Stomach (tissue), 9 donors: ENCODE results near the gene IQCN. TPM values are rescaled to one million over a fixed set of nuclear protein-coding genes. Genes with fewer than 3 reads are reported as not detected.

Experiments
- DNase-seq, 2 donors: peaks; one replicate each; pipeline versions ENCODE4 v3.0.0 to v3.0.0-alpha.2; 2013 to 2019
- H3K27ac ChIP-seq, 5 donors: fragments of 200-600 bp in 4 of 5; sonication (generic) in 4 of 5; one replicate each; pipeline ENCODE4 v1.5.1; 2013 to 2019; ENCODE audit warnings: mild to moderate bottlenecking in 1 of 5, moderate library complexity in 1 of 5
- H3K27me3 ChIP-seq, 3 donors: fragments of 200-600 bp; sonication (generic); one replicate each; pipeline ENCODE4 v1.5.1; 2017 to 2019; ENCODE audit warnings: mixed run types in 1 of 3
- H3K36me3 ChIP-seq, 4 donors: fragments of 200-600 bp; sonication (generic); 1 replicate in 3 of 4; 2 replicates in 1 of 4; pipeline ENCODE4 v1.5.1; 2016 to 2019
- H3K4me1 ChIP-seq, 4 donors: fragments of 200-600 bp; sonication (generic); one replicate each; pipeline ENCODE4 v1.5.1; 2016 to 2019
- H3K4me3 ChIP-seq, 4 donors: fragments of 200-600 bp; sonication (generic) in 3 of 4; one replicate each; pipeline ENCODE4 v1.5.1; 2016 to 2019; ENCODE audit warnings: mild to moderate bottlenecking in 1 of 4
- H3K9me3 ChIP-seq, 4 donors: fragments of 200-600 bp; sonication (generic); one replicate each; pipeline ENCODE4 v1.5.1; 2016 to 2019
- CTCF ChIP-seq, 7 experiments: fragments of 450-650 bp in 4 of 7; fragments of 200-600 bp in 3 of 7; sonication (generic) in 3 of 7; IDR thresholded peaks; one replicate each; pipeline ENCODE4 v1.5.1; 2016 to 2019; ENCODE audit warnings: antibody characterized with exemption in 7 of 7, control low read depth in 2 of 7, mild to moderate bottlenecking in 1 of 7
- EP300 ChIP-seq: sonication (generic); formaldehyde crosslinking; IDR thresholded peaks from one replicate; pipeline ENCODE4 v1.6.1; 2017; ENCODE audit warnings: antibody characterized with exemption
- POLR2A ChIP-seq, 4 donors: fragments of 450-650 bp; IDR thresholded peaks; one replicate each; pipeline ENCODE4 v1.6.1; 2016; ENCODE audit warnings: antibody characterized with exemption in 4 of 4, control low read depth in 2 of 4, mild to moderate bottlenecking in 1 of 4, moderate library complexity in 1 of 4
- POLR2AphosphoS5 ChIP-seq, 3 donors: sonication (generic); formaldehyde crosslinking; IDR thresholded peaks; one replicate each; pipeline ENCODE4 v1.6.1; 2016; ENCODE audit warnings: antibody characterized with exemption in 3 of 3
- WGBS, 5 donors: extraction: QIAGEN DNeasy Blood & Tissue Kit in 3 of 5; methylation state at CpG; one replicate each; pipeline versions ENCODE4 v1.1.5 to v1.1.7; 2013 to 2018; 5-methylcytosine and 5-hydroxymethylcytosine counted together
- intact Hi-C: fragments of 100-400 bp; cut with DNase I; formaldehyde crosslinking; loops from one replicate; pipeline ENCODE4 v1.15.1; 2023; ENCODE audit warnings: low total_unique reads
- polyA plus RNA-seq, 3 donors: library from polyadenylated mRNA; stranded (reverse); fragments of 200-250 nt; gene quantifications; one replicate each; pipeline ENCODE4 v1.2.3, GENCODE V29; 2013
- total RNA-seq, 5 donors: library from RNA; depleted of rRNA; stranded (reverse); fragments of >200 nt; gene quantifications; one replicate each; pipeline versions ENCODE4 v1.1.0 to v1.2.3, GENCODE V29; 2014 to 2016
- donor health status: healthy with polysubstance abuse.
- donor health status: Bipolar disorder and iron deficiency.
- donor health status: healthy.

Gene IQCN
- total and polyA plus RNA-seq, 8 donors: 1.4 to 35.7 (median 2.7) TPM; not detected in 1

GRCh38 chr19:18307271-18307681 is 33.0 kb upstream of the IQCN start:
- peaks cover 47 to 94% (median 67%) of the 10 kb centered on the region in 4 donors for H3K4me1 ChIP-seq
- no peak for TF ChIP-seq POLR2AphosphoS5 (IDR thresholded peaks at IDR 0.05)
- no peak for TF ChIP-seq EP300
- TF ChIP-seq CTCF (IDR thresholded peaks at IDR 0.05): no peak
- no peak for TF ChIP-seq POLR2A (IDR thresholded peaks at IDR 0.05)
- no peak overlapping the region for H3K4me3 ChIP-seq
- H3K27me3 ChIP-seq: no peaks in the 10 kb centered on the region
- peak overlapping the region in 4 of 5 donors; percentile 96 to 98 (median 98) for H3K27ac ChIP-seq
- WGBS, 5 donors: 71 to 86% (median 84%) methylated on average over 15 to 19 of the region's 19 CpGs
- H3K9me3 ChIP-seq: no peaks in the 10 kb centered on the region
- no peak for DNase-seq
- H3K36me3 ChIP-seq: peaks cover 29 to 60% (median 51%) of the 10 kb centered on the region in 4 donors
- intact Hi-C loops: no loop called here

- intact Hi-C loops: no loop called here
- Histone ChIP-seq H3K4me3 (no peak overlapping the region), H3K4me1 (peaks cover 46 to 94% (median 65%) of the 10 kb centered on the region in 4 donors), H3K9me3 (no peaks in the 10 kb centered on the region), H3K27me3 (no peaks in the 10 kb centered on the region), H3K36me3 (peaks cover 25 to 56% (median 47%) of the 10 kb centered on the region in 4 donors), H3K27ac (peak overlapping the region in 4 of 5 donors; percentile 96 to 98 (median 98))
- no peak for TF ChIP-seq POLR2AphosphoS5 (IDR thresholded peaks at IDR 0.05)
- TF ChIP-seq CTCF (IDR thresholded peaks at IDR 0.05): no peak
- TF ChIP-seq EP300: no peak
- no peak for TF ChIP-seq POLR2A (IDR thresholded peaks at IDR 0.05)
- 60 to 73% (median 63%) methylated on average over 14 of the region's 14 CpGs for WGBS, 5 donors
- DNase-seq: no peak
Observed at GRCh38 chr19:18306888-18307260, 32.6 kb upstream of the IQCN start.

DNA sequence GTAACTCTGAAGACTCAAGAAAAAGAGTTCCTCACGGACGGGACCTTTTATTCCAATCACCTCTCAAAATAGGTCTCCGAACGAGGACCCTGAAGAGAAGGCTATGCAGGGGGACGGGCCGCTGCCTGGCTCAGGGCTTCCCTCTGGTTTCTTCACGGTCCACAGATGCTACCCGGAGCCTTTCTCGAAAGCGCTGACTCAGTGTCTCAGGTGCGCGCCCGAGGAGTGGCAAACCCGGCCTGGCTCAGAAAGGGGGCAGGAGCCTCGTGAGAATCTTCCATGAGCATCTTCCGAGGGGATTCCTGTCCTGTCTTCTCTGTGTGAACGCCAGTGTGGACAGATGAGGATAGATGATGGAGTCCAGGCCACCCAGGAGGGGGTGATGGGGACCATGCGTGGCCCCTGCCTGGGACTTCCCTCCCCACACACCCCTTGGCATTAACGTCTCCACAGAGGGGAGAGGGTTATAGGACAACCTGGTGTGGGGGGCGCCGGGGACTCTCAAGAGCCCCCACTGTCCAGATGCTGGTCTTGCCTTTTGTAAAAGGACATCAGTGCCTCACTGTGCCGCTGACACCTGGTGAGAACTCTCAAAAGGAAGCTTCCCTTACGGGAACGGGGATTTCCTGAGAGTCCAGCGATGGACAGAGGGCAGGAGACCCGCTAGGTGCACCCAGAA is 32.1 kb upstream of the IQCN start:
- Histone ChIP-seq H3K4me1 (peaks cover 49 to 94% (median 65%) of the 10 kb centered on the region in 4 donors), H3K36me3 (peaks cover 25 to 51% (median 42%) of the 10 kb centered on the region in 4 donors), H3K4me3 (no peak overlapping the region), H3K27me3 (no peaks in the 10 kb centered on the region), H3K27ac (peak overlapping the region; percentile 9 to 98 (median 97)), H3K9me3 (no peaks in the 10 kb centered on the region)
- TF ChIP-seq EP300: no peak
- TF ChIP-seq CTCF (IDR thresholded peaks at IDR 0.05): no peak
- no peak for TF ChIP-seq POLR2AphosphoS5 (IDR thresholded peaks at IDR 0.05)
- no peak for TF ChIP-seq POLR2A (IDR thresholded peaks at IDR 0.05)
- intact Hi-C loops: no loop called here
- 72 to 84% (median 82%) methylated on average over 26 of the region's 26 CpGs for WGBS, 5 donors
- no peak for DNase-seq

DNA sequence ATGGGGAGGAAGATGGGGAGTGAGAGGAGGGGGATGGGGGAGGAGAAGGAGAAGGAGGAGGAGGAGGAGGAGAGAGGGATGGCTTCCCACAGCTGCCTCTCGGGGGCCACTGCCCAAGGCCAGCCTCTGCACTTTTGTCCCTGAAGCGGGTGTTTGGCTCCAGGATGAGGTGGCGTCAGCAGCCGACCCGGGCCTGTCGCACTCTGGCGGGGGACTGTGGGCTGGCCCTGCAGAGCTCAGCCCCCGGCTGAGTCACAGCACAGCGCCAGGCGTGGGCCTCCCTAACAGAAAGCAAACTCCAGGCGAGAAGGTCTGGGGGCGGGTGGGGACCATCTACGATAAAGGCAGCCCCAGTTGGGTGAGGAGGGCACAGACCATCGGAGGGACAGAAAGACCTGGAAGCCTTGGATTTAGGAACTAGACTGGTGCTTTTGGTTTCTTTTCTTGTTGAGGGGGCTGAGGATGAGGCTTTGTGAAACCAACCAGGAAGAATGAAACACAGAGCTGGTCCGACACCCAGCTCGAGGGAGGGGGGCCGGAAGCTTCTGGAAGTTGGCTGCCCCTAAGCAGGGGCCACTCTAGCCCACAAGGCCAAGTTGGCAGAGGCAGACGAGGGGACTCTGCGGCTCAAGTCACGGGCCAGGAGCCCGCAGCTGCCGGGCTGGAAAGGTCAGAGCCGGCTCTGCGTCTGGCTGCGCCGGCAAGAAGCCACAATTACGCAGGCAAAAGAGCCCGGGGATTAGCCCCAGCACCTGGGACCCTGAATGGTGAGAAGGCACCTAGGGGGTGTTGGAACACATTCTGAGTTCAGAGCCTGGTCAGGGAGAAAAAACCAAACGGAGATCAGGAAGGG is 30.4 kb upstream of the IQCN start:
- peak in 2 of 4 donors; percentile 45 to 57 for TF ChIP-seq POLR2A (IDR thresholded peaks at IDR 0.05)
- no peak for TF ChIP-seq EP300
- peak; percentile 54 to 85 (median 85) for TF ChIP-seq POLR2AphosphoS5 (IDR thresholded peaks at IDR 0.05)

More for the DNA sequence above, 30.4 kb upstream of the IQCN start:
- no peaks in the 10 kb centered on the region for H3K27me3 ChIP-seq
- DNase-seq: peak; percentile 80 to 95
- intact Hi-C loops: no loop called here
- H3K4me1 ChIP-seq: peaks cover 52 to 94% (median 67%) of the 10 kb centered on the region in 4 donors
- peak overlapping the region; percentile 95 to 98 (median 97) for H3K27ac ChIP-seq
- H3K9me3 ChIP-seq: no peaks in the 10 kb centered on the region
- peaks cover 18 to 35% (median 27%) of the 10 kb centered on the region in 4 donors for H3K36me3 ChIP-seq
- peak overlapping the region; percentile 30 to 36 (median 34) for H3K4me3 ChIP-seq
- WGBS, 5 donors: 1 to 2% (median 1%) methylated on average over 25 to 29 of the region's 29 CpGs
